Loucy (cell line): ENCODE measurements around the gene SMAD3.

Source experiments
- H2AFZ ChIP-seq: fragments of 200-600 bp; sonication (generic); 2 replicates; pipeline ENCODE4 v1.6.0; 2016; ENCODE audit warnings: antibody characterized with exemption, mild to moderate bottlenecking, low read length, moderate library complexity
- H3F3A ChIP-seq: fragments of 200-600 bp; 2 replicates; pipeline ENCODE4 v1.6.0; 2016; ENCODE audit warnings: antibody characterized with exemption, low read depth, mild to moderate bottlenecking
- H3K27me3 ChIP-seq: fragments of 200-600 bp; sonication (generic); 2 replicates; pipeline ENCODE4 v1.6.1; 2014; ENCODE audit warnings: low read length, mild to moderate bottlenecking; ENCODE audit not compliant: insufficient read depth, poor library complexity, severe bottlenecking
- H3K36me3 ChIP-seq: fragments of 200-600 bp; sonication (generic); 2 replicates; pipeline ENCODE4 v1.6.1; 2016; ENCODE audit warnings: low read length; ENCODE audit not compliant: insufficient read depth
- H3K4me1 ChIP-seq: fragments of 200-600 bp; sonication (generic); 2 replicates; pipeline ENCODE4 v1.5.1; 2014; ENCODE audit warnings: low read length, mild to moderate bottlenecking; ENCODE audit not compliant: insufficient read depth, poor library complexity, severe bottlenecking
- H3K4me2 ChIP-seq: fragments of 200-600 bp; sonication (generic); 2 replicates; pipeline ENCODE4 v1.6.0; 2014; ENCODE audit warnings: antibody characterized with exemption, low read length, low read depth, mild to moderate bottlenecking; ENCODE audit not compliant: poor library complexity, severe bottlenecking
- H3K4me3 ChIP-seq: fragments of 200-600 bp; sonication (generic); 2 replicates; pipeline ENCODE4 v1.5.1; 2014; ENCODE audit warnings: low read length, mild to moderate bottlenecking, mixed read lengths; ENCODE audit not compliant: poor library complexity, severe bottlenecking
- H3K79me2 ChIP-seq: fragments of 200-600 bp; sonication (generic); 2 replicates; pipeline ENCODE4 v1.6.1; 2014; ENCODE audit warnings: low read length; ENCODE audit not compliant: insufficient read depth
- H3K9ac ChIP-seq: fragments of 200-600 bp; sonication (generic); 2 replicates; pipeline ENCODE4 v1.6.0; 2014; ENCODE audit warnings: mild to moderate bottlenecking, low read depth, low read length, moderate library complexity; ENCODE audit not compliant: poor library complexity, severe bottlenecking
- H3K9me2 ChIP-seq: fragments of 200-600 bp; sonication (generic); replicated peaks from 2 replicates; pipeline ENCODE4 v1.6.1; 2016; ENCODE audit warnings: low read depth, low read length, mixed read lengths
- H3K9me3 ChIP-seq: fragments of 200-600 bp; sonication (generic); 2 replicates; pipeline ENCODE4 v1.6.1; 2014; ENCODE audit warnings: mild to moderate bottlenecking, antibody characterized with exemption, low read length, low read depth; ENCODE audit not compliant: insufficient read depth
- H4K20me1 ChIP-seq: fragments of 200-600 bp; sonication (generic); 2 replicates; pipeline ENCODE4 v1.6.0; 2014; ENCODE audit warnings: antibody characterized with exemption, low read length, mild to moderate bottlenecking; ENCODE audit not compliant: insufficient read depth, poor library complexity, severe bottlenecking
- CTCF ChIP-seq: fragments of 200-600 bp; sonication (generic); conservative IDR thresholded peaks from 2 replicates; pipeline ENCODE4 v1.5.1; 2014; ENCODE audit warnings: mild to moderate bottlenecking, antibody characterized with exemption, low read length
- EZH2phosphoT487 ChIP-seq: fragments of 200-600 bp; IDR thresholded peaks from 2 replicates; pipeline ENCODE4 v1.6.1; 2018; ENCODE audit warnings: antibody characterized with exemption, mild to moderate bottlenecking, moderate library complexity, borderline replicate concordance

The SMAD3 gene

GRCh38 chr15:67097424-67097823, 32.0 kb downstream of the SMAD3 start:
- Histone ChIP-seq H3K36me3 (peaks cover 30% of the 10 kb centered on the region; the same call in 1 of the 2 replicates), H3K9ac (peak overlapping the region; percentile 74), H3K79me2 (peaks cover 94% of the 10 kb centered on the region), H3K9me2 (no peaks in the 10 kb centered on the region), H3K4me3 (peak overlapping the region; percentile 71), H3K4me2 (peak overlapping the region; percentile 90), H2AFZ (no peak overlapping the region), H3K9me3 (no peaks in the 10 kb centered on the region), H3F3A (peaks cover 7% of the 10 kb centered on the region; the same call in 1 of the 2 replicates), H4K20me1 (no peaks in the 10 kb centered on the region), H3K4me1 (peaks cover 77% of the 10 kb centered on the region), H3K27me3 (no peaks in the 10 kb centered on the region)
- TF ChIP-seq CTCF (no peak), EZH2phosphoT487 (no peak)

GRCh38 chr15:67097930-67098740, 32.7 kb downstream of the SMAD3 start:
- H4K20me1 ChIP-seq: no peaks in the 10 kb centered on the region
- no peaks in the 10 kb centered on the region for H3K9me3 ChIP-seq
- no peaks in the 10 kb centered on the region for H3K9me2 ChIP-seq
- H3K4me2 ChIP-seq: peak overlapping the region; percentile 90
- H3K4me1 ChIP-seq: peaks cover 77% of the 10 kb centered on the region
- H3K36me3 ChIP-seq: peaks cover 30% of the 10 kb centered on the region; the same call in 1 of the 2 replicates
- peaks cover 94% of the 10 kb centered on the region for H3K79me2 ChIP-seq
- peak overlapping the region; percentile 74 for H3K9ac ChIP-seq
- H2AFZ ChIP-seq: no peak overlapping the region
- H3K4me3 ChIP-seq: peak overlapping the region; percentile 71
- H3K27me3 ChIP-seq: no peaks in the 10 kb centered on the region
- H3F3A ChIP-seq: peaks cover 7% of the 10 kb centered on the region; the same call in 1 of the 2 replicates
- no peak for TF ChIP-seq EZH2phosphoT487
- no peak for TF ChIP-seq CTCF

GRCh38 chr15:67098768-67099282, 33.4 kb downstream of the SMAD3 start:
- H3K9me3 ChIP-seq: no peaks in the 10 kb centered on the region
- no peak for TF ChIP-seq CTCF
- TF ChIP-seq EZH2phosphoT487: no peak
- no peaks in the 10 kb centered on the region for H3K27me3 ChIP-seq
- peaks cover 77% of the 10 kb centered on the region for H3K4me1 ChIP-seq
- no peak overlapping the region for H2AFZ ChIP-seq
- peak overlapping the region; percentile 74 for H3K9ac ChIP-seq
- H4K20me1 ChIP-seq: peaks cover under 1% of the 10 kb centered on the region
- peak overlapping the region; percentile 71 for H3K4me3 ChIP-seq
- H3K79me2 ChIP-seq: peaks cover 94% of the 10 kb centered on the region
- H3F3A ChIP-seq: peaks cover 7% of the 10 kb centered on the region; the same call in 1 of the 2 replicates
- H3K36me3 ChIP-seq: peaks cover 24% of the 10 kb centered on the region; the same call in 1 of the 2 replicates
- H3K4me2 ChIP-seq: peak overlapping the region; percentile 90
- no peaks in the 10 kb centered on the region for H3K9me2 ChIP-seq
